Measurements from ENCODE around the gene SEMA5A.

The SEMA5A gene

DNA sequence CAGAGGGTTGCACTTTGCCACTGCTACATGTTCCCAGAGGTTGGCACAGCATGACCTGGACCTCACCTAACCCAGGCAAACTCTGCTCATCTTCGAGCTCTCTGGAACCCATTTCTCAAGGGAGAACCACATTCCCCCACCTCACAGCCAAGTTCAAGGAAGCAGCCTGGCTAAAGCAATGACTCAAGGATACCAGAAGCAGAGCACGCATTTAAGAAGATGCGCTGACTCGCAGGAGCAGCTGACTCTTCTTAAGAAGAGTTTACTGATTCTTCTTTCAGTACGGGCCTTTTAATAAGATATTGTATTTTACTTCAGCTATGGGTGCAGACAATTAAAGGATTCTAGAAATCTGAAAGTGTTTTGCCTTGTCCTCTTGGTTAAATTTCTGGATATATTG, 4.1 kb upstream of the SEMA5A start:
- H3K4me3 ChIP-seq (ENCODE audit: control insufficient read depth, low read depth, low read length): no peak overlapping the region
- DNase-seq (ENCODE audit: low read depth): peak; percentile 60
- TF ChIP-seq, protein P1, sequence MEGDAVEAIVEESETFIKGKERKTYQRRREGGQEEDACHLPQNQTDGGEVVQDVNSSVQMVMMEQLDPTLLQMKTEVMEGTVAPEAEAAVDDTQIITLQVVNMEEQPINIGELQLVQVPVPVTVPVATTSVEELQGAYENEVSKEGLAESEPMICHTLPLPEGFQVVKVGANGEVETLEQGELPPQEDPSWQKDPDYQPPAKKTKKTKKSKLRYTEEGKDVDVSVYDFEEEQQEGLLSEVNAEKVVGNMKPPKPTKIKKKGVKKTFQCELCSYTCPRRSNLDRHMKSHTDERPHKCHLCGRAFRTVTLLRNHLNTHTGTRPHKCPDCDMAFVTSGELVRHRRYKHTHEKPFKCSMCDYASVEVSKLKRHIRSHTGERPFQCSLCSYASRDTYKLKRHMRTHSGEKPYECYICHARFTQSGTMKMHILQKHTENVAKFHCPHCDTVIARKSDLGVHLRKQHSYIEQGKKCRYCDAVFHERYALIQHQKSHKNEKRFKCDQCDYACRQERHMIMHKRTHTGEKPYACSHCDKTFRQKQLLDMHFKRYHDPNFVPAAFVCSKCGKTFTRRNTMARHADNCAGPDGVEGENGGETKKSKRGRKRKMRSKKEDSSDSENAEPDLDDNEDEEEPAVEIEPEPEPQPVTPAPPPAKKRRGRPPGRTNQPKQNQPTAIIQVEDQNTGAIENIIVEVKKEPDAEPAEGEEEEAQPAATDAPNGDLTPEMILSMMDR (conservative IDR thresholded peaks at IDR 0.05; ENCODE audit: control insufficient read depth, insufficient read depth, low read depth, low read length): no peak

DNA sequence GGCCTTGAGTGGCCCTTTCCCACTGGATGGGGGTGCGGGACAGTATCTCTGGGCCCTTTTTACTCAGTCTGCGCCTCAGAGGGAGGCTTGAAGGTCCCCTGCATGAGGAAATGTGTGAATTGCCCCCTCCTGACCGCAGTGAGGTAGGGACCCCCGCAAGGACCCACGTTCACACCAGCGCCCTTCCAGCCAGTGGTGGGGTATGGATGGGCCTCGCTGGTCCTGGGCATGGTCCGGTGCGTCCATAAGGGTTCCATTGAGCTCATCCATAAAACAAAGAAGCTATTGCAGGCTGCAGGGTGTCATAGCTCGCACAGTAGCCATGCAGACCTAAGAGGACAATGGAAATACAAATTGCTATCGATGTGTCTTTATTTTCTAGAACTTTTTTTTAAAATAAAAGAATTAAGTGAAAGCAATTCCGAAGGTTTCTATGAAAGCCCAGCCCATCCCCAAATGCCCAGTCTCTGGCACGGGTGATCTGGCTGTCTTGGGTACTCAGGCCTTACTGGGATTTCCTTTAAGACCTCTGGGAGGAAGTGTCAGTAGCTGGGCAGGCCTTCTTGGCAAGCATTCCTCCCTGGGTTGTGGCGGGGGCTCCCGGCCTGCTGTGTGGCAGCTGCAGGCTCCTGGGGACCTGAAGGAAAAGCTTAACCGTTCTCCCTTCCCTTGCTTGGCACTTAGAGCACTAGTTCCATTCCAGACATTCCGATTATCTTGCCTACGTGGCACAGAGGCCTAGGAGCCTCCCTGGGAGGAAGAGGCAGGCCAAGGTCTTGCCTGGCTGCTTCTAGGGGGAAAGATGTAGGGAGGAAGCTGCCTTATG, 1.5 kb upstream of the SEMA5A start:
- TF ChIP-seq, protein P1 (conservative IDR thresholded peaks at IDR 0.05; ENCODE audit: control insufficient read depth, insufficient read depth, low read depth, low read length): no peak
- peak; percentile 59 for DNase-seq (ENCODE audit: low read depth)
- H3K4me3 ChIP-seq (ENCODE audit: control insufficient read depth, low read depth, low read length): peak overlapping the region; percentile 89

DNA sequence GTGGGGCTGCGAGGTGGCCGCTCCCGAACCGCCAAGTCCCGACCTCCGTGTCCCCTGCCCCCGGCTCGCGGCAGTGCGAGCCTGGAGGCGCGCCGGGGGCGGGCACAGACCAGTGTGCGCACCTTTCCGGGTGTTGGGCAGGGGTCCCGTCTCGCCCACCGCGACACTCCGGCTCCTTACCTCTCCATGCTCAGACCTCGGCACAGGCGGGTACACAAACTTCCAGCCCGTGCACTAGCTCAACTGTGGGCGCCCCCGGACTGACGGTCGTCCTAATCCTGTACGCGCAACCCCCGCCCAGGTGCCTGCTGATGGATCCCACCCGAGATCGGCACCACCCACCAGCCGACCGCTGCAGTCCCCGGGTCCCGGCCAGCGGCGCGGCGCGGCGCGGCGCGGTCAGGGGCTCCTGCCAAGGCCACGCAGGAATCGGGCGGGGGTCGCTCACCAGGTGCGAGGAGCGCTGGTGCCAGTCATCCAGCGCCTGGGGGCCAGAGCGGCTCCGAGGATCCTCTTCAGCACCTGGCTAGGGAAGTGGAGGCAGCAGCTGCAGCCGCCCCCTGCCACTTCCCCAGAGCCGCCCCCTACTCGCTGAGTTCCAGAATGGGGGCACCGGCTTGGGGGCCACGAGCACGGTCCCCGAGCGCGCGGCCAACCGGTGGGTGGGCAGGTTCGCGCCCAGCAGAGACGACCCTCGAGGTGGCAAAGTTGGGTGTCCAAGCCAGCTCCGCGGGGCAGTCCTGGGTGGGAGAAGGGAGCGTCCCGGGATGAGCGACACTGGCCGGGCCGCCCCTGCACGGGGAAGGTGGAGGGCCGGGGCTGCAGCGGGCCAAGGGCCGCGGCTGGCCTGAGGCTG, 511 bp downstream of the SEMA5A start:
- no peak for DNase-seq (ENCODE audit: low read depth)
- peak overlapping the region; percentile 44 for H3K4me3 ChIP-seq (ENCODE audit: control insufficient read depth, low read depth, low read length)
- TF ChIP-seq, protein P1 (conservative IDR thresholded peaks at IDR 0.05; ENCODE audit: control insufficient read depth, insufficient read depth, low read depth, low read length): no peak

- H3K4me3 ChIP-seq (ENCODE audit: control insufficient read depth, low read depth, low read length): peak overlapping the region; percentile 44
Measured at GRCh38 chr5:9544502-9545135, 1.3 kb downstream of the SEMA5A start.

DNA sequence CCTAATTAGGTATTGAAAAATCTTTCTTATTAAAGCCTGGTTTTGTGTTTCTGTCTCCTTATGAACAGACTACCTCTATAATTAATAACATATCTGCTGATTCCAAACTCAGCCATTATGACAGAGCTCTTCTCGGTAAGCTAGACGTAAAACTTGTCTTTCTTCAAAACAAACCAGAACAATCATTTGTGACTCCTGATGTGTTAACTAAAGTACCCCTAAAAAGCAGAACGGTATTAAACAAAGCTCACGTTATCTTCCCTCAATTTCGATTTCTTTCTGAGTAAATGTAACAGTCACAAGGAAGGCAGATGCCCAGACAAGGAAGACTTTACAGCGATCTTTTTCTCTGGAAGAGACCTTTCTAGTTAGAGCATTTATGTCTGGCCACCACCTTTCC, 1.8 kb downstream of the SEMA5A start:
- peak; percentile 22 for DNase-seq (ENCODE audit: low read depth)
- H3K4me3 ChIP-seq (ENCODE audit: control insufficient read depth, low read depth, low read length): peak overlapping the region; percentile 44
- TF ChIP-seq, protein P1 (conservative IDR thresholded peaks at IDR 0.05; ENCODE audit: control insufficient read depth, insufficient read depth, low read depth, low read length): no peak

More at GRCh38 chr5:9544502-9545135, 1.3 kb downstream of the SEMA5A start:
- TF ChIP-seq, protein P1 (conservative IDR thresholded peaks at IDR 0.05; ENCODE audit: control insufficient read depth, insufficient read depth, low read depth, low read length): peak; percentile 81
- peak; percentile 78 for DNase-seq (ENCODE audit: low read depth)

GRCh38 chr5:9543311-9543920, 2.5 kb downstream of the SEMA5A start:
- DNase-seq (ENCODE audit: low read depth): peak; percentile 14
- TF ChIP-seq, protein P1 (conservative IDR thresholded peaks at IDR 0.05; ENCODE audit: control insufficient read depth, insufficient read depth, low read depth, low read length): no peak

More at GRCh38 chr5:9543311-9543920, 2.5 kb downstream of the SEMA5A start:
- no peak overlapping the region for H3K4me3 ChIP-seq (ENCODE audit: control insufficient read depth, low read depth, low read length)

Measured in fibroblast of mammary gland (primary cell).